Endothelial cell (in vitro differentiated cells): ENCODE results near the gene PRELID1. TPM values are rescaled to one million over a fixed set of nuclear protein-coding genes. Genes with fewer than 3 reads are reported as not detected.

Experiments used
- DNase-seq: peaks from one replicate; pipeline ENCODE4 v3.0.0; 2021; ENCODE audit warnings: low spot score
- H3K27ac Mint-ChIP-seq: one replicate; pipeline ENCODE4 v1.8.0; 2021; ENCODE audit warnings: mixed read lengths, inconsistent platforms; ENCODE audit not compliant: unreplicated experiment
- H3K27me3 Mint-ChIP-seq: one replicate; pipeline ENCODE4 v1.8.0; 2021; ENCODE audit warnings: mild to moderate bottlenecking, moderate library complexity, mixed read lengths, inconsistent platforms; ENCODE audit not compliant: unreplicated experiment
- H3K36me3 Mint-ChIP-seq: one replicate; pipeline ENCODE4 v1.8.0; 2021; ENCODE audit warnings: mild to moderate bottlenecking, low read depth, mixed read lengths, inconsistent platforms; ENCODE audit not compliant: unreplicated experiment
- H3K4me1 Mint-ChIP-seq: one replicate; pipeline ENCODE4 v1.8.0; 2021; ENCODE audit warnings: mild to moderate bottlenecking, mixed read lengths, inconsistent platforms; ENCODE audit not compliant: unreplicated experiment
- H3K4me3 Mint-ChIP-seq: one replicate; pipeline ENCODE4 v1.8.0; 2021; ENCODE audit warnings: mild to moderate bottlenecking, mixed read lengths, inconsistent platforms; ENCODE audit not compliant: unreplicated experiment
- H3K9me3 Mint-ChIP-seq: one replicate; pipeline ENCODE4 v1.8.0; 2021; ENCODE audit warnings: mixed read lengths, inconsistent platforms; ENCODE audit not compliant: unreplicated experiment
- total RNA-seq: library from RNA; stranded (reverse); fragmentation: NEBNext Ultra II Directional; extraction: Animal tissue kit (Norgen Biotek cat#: 25700); gene quantifications from one replicate; pipeline ENCODE4 v1.2.1, GENCODE V29; 2021; ENCODE audit not compliant: unreplicated experiment
- TF ChIP-seq, protein P1 (sequence below): fragments of 200-600 bp; sonication (generic); IDR thresholded peaks from one replicate; pipeline ENCODE4 v1.5.0; 2021; ENCODE audit warnings: antibody characterized with exemption; ENCODE audit not compliant: unreplicated experiment

The PRELID1 gene
- total RNA-seq, 1 donor from 2014 or later = 198 TPM

GRCh38 chr5:177351392-177352329 is 48.1 kb downstream of the PRELID1 start, which contains the start of gene LMAN2:
TSS of gene LMAN2 (minus strand) at chr5:177351668. CDS start at chr5:177351647, 21 bp downstream.
- Mint-ChIP-seq H3K4me3 (peak within 1 kb of the TSS; percentile 99), H3K4me1 (peaks cover 28% of the 10 kb centered on the region), H3K27ac (peak within 1 kb of the TSS; percentile 99), H3K36me3 (peaks cover 12% of the 10 kb centered on the region), H3K27me3 (peaks cover 13% of the 10 kb centered on the region), H3K9me3 (no peaks in the 10 kb centered on the region)
- DNase-seq = peak; percentile 86
- TF ChIP-seq, protein P1, sequence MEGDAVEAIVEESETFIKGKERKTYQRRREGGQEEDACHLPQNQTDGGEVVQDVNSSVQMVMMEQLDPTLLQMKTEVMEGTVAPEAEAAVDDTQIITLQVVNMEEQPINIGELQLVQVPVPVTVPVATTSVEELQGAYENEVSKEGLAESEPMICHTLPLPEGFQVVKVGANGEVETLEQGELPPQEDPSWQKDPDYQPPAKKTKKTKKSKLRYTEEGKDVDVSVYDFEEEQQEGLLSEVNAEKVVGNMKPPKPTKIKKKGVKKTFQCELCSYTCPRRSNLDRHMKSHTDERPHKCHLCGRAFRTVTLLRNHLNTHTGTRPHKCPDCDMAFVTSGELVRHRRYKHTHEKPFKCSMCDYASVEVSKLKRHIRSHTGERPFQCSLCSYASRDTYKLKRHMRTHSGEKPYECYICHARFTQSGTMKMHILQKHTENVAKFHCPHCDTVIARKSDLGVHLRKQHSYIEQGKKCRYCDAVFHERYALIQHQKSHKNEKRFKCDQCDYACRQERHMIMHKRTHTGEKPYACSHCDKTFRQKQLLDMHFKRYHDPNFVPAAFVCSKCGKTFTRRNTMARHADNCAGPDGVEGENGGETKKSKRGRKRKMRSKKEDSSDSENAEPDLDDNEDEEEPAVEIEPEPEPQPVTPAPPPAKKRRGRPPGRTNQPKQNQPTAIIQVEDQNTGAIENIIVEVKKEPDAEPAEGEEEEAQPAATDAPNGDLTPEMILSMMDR = no peak

- DNase-seq = no peak
- H3K27me3 Mint-ChIP-seq = peaks cover 16% of the 10 kb centered on the region
- H3K4me3 Mint-ChIP-seq = peak overlapping the region; percentile 71
- peaks cover 38% of the 10 kb centered on the region for H3K4me1 Mint-ChIP-seq
- H3K36me3 Mint-ChIP-seq = peaks cover 9% of the 10 kb centered on the region
- no peaks in the 10 kb centered on the region for H3K9me3 Mint-ChIP-seq
- peak overlapping the region; percentile 30 for H3K27ac Mint-ChIP-seq
- TF ChIP-seq, protein P1 = no peak
Measured at GRCh38 chr5:177353093-177353492, 49.5 kb downstream of the PRELID1 start.

DNA sequence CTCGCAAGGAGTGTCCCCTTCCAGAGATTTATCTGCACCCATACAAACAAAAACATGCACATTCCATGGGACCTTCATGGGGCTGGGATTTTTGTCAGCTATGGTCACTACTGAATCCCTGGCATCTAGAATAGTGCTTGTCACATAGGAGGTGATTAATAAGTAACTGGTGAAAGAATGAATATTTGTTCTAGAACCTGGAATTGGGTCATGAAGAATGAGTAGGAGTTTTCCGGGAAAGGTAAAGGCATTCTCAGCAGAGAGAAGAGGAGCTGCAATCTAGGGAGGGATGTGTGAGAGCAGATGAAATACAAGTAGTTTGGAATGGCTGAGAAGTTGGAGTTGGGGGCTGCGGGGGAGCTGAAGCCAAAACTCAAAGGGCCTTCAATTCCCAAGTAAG is 50.7 kb downstream of the PRELID1 start:
- peaks cover 44% of the 10 kb centered on the region for H3K4me1 Mint-ChIP-seq
- no peaks in the 10 kb centered on the region for H3K9me3 Mint-ChIP-seq
- no peak for DNase-seq
- TF ChIP-seq, protein P1 = no peak
- peaks cover 4% of the 10 kb centered on the region for H3K36me3 Mint-ChIP-seq
- H3K27me3 Mint-ChIP-seq = peaks cover 21% of the 10 kb centered on the region
- H3K4me3 Mint-ChIP-seq = no peak overlapping the region
- H3K27ac Mint-ChIP-seq = peak overlapping the region; percentile 0

- Mint-ChIP-seq H3K36me3 (peaks cover 1% of the 10 kb centered on the region), H3K4me3 (no peak overlapping the region), H3K9me3 (no peaks in the 10 kb centered on the region), H3K4me1 (peaks cover 39% of the 10 kb centered on the region), H3K27ac (peak overlapping the region; percentile 0), H3K27me3 (peaks cover 20% of the 10 kb centered on the region)
- no peak for DNase-seq
- TF ChIP-seq, protein P1 = no peak
Measured at GRCh38 chr5:177354711-177355110, 51.1 kb downstream of the PRELID1 start.
